DND-41 (cell line): ENCODE measurements around the gene EYA2.
"Not testable (repeated sequence)": the region's sequence is repeated elsewhere in the genome, so short reads cannot be mapped to it uniquely, and the experiment has no call there.

ENCODE experiments used
- ATAC-seq: fragments of 200-7000 bp; cut with Tn5 transposase; 3 replicates; pipeline ENCODE4 v1.9.1; 2021; ENCODE audit warnings: low read depth; ENCODE audit not compliant: insufficient read depth
- DNase-seq: peaks from one replicate; pipeline ENCODE4 v3.0.0-alpha.2; 2020
- H2AFZ ChIP-seq: 2 replicates; pipeline ENCODE4 v1.6.0; 2012; ENCODE audit warnings: low read depth, low read length
- H3K27ac ChIP-seq: 2 replicates; pipeline ENCODE4 v1.5.1; 2012; ENCODE audit warnings: low read length, inconsistent platforms
- H3K27me3 ChIP-seq: fragments of 200-600 bp; sonication (generic); 2 replicates; pipeline ENCODE4 v1.6.0; 2012; ENCODE audit warnings: low read length, mild to moderate bottlenecking, inconsistent platforms; ENCODE audit not compliant: insufficient read depth, poor library complexity
- H3K36me3 ChIP-seq: 2 replicates; pipeline ENCODE4 v1.5.1; 2012; ENCODE audit warnings: low read length, inconsistent platforms; ENCODE audit not compliant: insufficient read depth
- H3K4me1 ChIP-seq: 2 replicates; pipeline ENCODE4 v1.5.1; 2012; ENCODE audit warnings: mild to moderate bottlenecking, low read length; ENCODE audit not compliant: insufficient read depth
- H3K4me2 ChIP-seq: 2 replicates; pipeline ENCODE4 v1.6.0; 2012; ENCODE audit warnings: mild to moderate bottlenecking, moderate library complexity, low read length, inconsistent platforms; ENCODE audit not compliant: insufficient read depth
- H3K4me3 ChIP-seq, 2 experiments: fragments of 200-600 bp in 1 of 2; shearing (Covaris generic) in 1 of 2; 2 replicates each; pipeline ENCODE4 v1.5.1; 2012 to 2016; ENCODE audit warnings: inconsistent platforms in 2 of 2, low read length in 2 of 2, mild to moderate bottlenecking in 2 of 2, low read depth in 1 of 2, moderate library complexity in 1 of 2
- H3K79me2 ChIP-seq: 2 replicates; pipeline ENCODE4 v1.6.0; 2012; ENCODE audit warnings: low read length, inconsistent platforms; ENCODE audit not compliant: insufficient read depth
- H3K9ac ChIP-seq: 2 replicates; pipeline ENCODE4 v1.6.0; 2012; ENCODE audit warnings: low read depth, mild to moderate bottlenecking, inconsistent platforms, low read length, moderate library complexity
- H3K9me3 ChIP-seq: 2 replicates; pipeline ENCODE4 v1.5.1; 2012; ENCODE audit warnings: low read length, moderate library complexity, mild to moderate bottlenecking, inconsistent platforms; ENCODE audit not compliant: insufficient read depth, severe bottlenecking
- H4K20me1 ChIP-seq: 2 replicates; pipeline ENCODE4 v1.6.0; 2012; ENCODE audit warnings: low read length; ENCODE audit not compliant: insufficient read depth
- EZH2 ChIP-seq: IDR thresholded peaks from 3 replicates; pipeline ENCODE4 v1.6.1; 2012; ENCODE audit warnings: borderline replicate concordance, low read depth, mild to moderate bottlenecking, moderate library complexity, low read length, inconsistent platforms; ENCODE audit not compliant: severe bottlenecking
- TF ChIP-seq, protein P1 (sequence below): IDR thresholded peaks from 2 replicates; pipeline ENCODE4 v1.5.1; 2012; ENCODE audit warnings: borderline replicate concordance, low read length, moderate library complexity, mild to moderate bottlenecking; ENCODE audit not compliant: poor library complexity, severe bottlenecking; ENCODE audit errors: extremely low read depth

EYA2 gene

DNA sequence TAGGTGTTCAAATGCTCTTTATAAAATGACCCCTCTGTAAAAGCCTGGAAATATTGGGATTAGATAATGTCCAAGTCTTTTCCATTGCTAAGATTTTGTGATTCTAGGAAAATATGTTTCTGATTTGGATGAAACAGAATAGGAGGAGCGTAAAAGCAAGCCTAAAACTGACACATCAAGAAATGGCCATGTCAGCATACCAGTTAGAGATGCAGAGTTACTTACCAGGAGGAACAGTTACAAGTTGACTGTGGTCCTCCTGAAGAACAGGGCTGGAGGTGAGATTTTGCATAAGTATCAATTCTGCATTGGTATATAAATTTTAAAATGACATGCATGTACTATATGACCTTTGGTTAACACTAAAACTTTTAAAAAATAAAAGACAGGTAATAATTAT, 35.3 kb downstream of the EYA2 start:
- ATAC-seq (no peak), DNase-seq (no peak)
- Histone ChIP-seq H3K27me3 (peaks cover 11% of the 10 kb centered on the region), H3K4me2 (no peak overlapping the region), H3K36me3 (no peaks in the 10 kb centered on the region), H3K79me2 (no peaks in the 10 kb centered on the region), H4K20me1 (0 out of 2 replicates have a peak, but pooled peaks cover 4% of the 10 kb centered on the region), H3K27ac (no peak overlapping the region), H3K9me3 (no peaks in the 10 kb centered on the region), H3K4me3 (no peak overlapping the region), H2AFZ (no peak overlapping the region), H3K9ac (no peak overlapping the region), H3K4me1 (no peaks in the 10 kb centered on the region)
- TF ChIP-seq, protein P1, sequence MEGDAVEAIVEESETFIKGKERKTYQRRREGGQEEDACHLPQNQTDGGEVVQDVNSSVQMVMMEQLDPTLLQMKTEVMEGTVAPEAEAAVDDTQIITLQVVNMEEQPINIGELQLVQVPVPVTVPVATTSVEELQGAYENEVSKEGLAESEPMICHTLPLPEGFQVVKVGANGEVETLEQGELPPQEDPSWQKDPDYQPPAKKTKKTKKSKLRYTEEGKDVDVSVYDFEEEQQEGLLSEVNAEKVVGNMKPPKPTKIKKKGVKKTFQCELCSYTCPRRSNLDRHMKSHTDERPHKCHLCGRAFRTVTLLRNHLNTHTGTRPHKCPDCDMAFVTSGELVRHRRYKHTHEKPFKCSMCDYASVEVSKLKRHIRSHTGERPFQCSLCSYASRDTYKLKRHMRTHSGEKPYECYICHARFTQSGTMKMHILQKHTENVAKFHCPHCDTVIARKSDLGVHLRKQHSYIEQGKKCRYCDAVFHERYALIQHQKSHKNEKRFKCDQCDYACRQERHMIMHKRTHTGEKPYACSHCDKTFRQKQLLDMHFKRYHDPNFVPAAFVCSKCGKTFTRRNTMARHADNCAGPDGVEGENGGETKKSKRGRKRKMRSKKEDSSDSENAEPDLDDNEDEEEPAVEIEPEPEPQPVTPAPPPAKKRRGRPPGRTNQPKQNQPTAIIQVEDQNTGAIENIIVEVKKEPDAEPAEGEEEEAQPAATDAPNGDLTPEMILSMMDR = no peak
- TF ChIP-seq EZH2 = no peak

DNA sequence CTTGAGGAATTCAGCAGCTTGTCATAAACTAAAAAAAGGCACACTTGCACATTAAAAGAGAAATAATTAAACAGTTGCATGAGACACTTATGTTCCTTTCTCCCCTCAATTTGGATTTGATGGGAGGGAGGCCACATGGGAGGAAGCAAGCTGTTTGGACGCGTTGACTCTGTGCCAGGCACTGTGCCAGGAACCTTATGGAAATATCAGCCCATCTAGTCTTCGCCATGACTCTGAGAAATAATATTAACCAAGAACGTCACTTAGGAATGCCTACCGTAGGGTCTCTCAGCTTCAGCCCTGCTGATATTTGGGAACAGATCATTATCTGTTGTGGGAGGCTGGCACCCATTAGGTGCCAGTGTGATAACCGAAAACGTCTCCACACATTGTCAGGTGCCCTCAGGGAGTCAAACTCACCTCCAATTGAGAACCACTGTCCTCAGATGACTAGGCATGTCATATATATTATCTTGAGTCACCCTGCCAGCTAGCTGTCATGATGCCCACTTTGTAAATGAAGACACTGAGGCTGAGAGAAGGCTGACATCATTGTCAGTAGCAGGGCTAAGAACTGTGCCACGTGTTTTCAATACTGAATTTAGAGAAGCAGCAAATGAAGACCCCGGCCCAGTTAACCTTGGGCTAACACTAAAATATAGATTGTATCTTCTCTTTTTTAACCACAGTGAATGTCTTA, 36.1 kb downstream of the EYA2 start:
- Histone ChIP-seq H3K9ac (no peak overlapping the region), H3K4me1 (no peaks in the 10 kb centered on the region), H3K27ac (no peak overlapping the region), H3K79me2 (no peaks in the 10 kb centered on the region), H3K4me2 (no peak overlapping the region), H3K4me3 (no peak overlapping the region), H2AFZ (no peak overlapping the region), H3K27me3 (peaks cover 9% of the 10 kb centered on the region), H3K9me3 (no peaks in the 10 kb centered on the region), H3K36me3 (no peaks in the 10 kb centered on the region), H4K20me1 (0 out of 2 replicates have a peak, but pooled peaks cover 4% of the 10 kb centered on the region)
- DNase-seq (no peak), ATAC-seq (no peak)
- TF ChIP-seq, protein P1 = no peak
- TF ChIP-seq EZH2 = no peak

DNA sequence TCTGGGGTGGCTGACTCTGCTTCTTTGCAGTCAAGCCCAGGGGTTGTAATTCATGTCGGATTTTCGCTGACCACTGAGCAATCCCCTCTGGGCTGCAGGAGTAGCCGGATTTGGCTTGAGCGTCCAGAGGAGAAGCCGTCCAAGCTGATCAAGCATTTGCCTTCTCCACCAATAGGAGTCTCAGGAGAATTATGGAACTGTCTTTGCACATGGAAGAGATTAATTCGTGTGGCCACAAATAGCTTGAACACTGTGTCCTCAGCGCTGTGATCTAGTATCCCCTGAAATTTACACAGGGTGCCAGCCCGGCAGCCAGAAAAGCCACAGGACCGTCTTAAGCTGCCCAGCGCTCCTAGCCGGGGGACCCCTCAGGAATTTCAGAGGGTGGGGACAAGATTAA, 37.1 kb downstream of the EYA2 start:
- Histone ChIP-seq H2AFZ (no peak overlapping the region), H3K36me3 (no peaks in the 10 kb centered on the region), H3K9me3 (no peaks in the 10 kb centered on the region), H3K79me2 (no peaks in the 10 kb centered on the region), H3K4me1 (no peaks in the 10 kb centered on the region), H3K27ac (no peak overlapping the region), H3K27me3 (peaks cover 9% of the 10 kb centered on the region), H4K20me1 (0 out of 2 replicates have a peak, but pooled peaks cover 4% of the 10 kb centered on the region), H3K9ac (no peak overlapping the region), H3K4me2 (no peak overlapping the region), H3K4me3 (no peak overlapping the region)
- ATAC-seq = no peak
- TF ChIP-seq, protein P1 = no peak
- no peak for TF ChIP-seq EZH2
- DNase-seq = no peak

- not testable (repeated sequence) for H2AFZ ChIP-seq, H3K27me3 ChIP-seq, H3K4me1 ChIP-seq, DNase-seq, H3K27ac ChIP-seq, ATAC-seq, H3K9ac ChIP-seq, H4K20me1 ChIP-seq, H3K4me2 ChIP-seq, H3K79me2 ChIP-seq, H3K4me3 ChIP-seq, H3K36me3 ChIP-seq, H3K9me3 ChIP-seq
These were observed 37.8 kb downstream of the EYA2 start for GRCh38 chr20:46932439-46932838.
